Lower lobe of right lung (tissue), 2 donors: ENCODE measurements around the gene C11orf54. TPM values are rescaled to one million over a fixed set of nuclear protein-coding genes. Genes with fewer than 3 reads are reported as not detected.
"Not testable (repeated sequence)": the region's sequence is repeated elsewhere in the genome, so short reads cannot be mapped to it uniquely, and the experiment has no call there.

Experiments used
- ATAC-seq, 2 donors: fragments of 200-7000 bp; cut with Tn5 transposase; one replicate each; pipeline ENCODE4 v1.9.1; 2020 to 2022; ENCODE audit warnings: mild to moderate bottlenecking in 2 of 2, moderate library complexity in 2 of 2
- DNase-seq: peaks from one replicate; pipeline ENCODE4 v3.0.0-alpha.2; 2020
- H3K27ac ChIP-seq: fragments of 200-600 bp; one replicate; pipeline ENCODE4 v1.8.0; 2022
- H3K27me3 ChIP-seq: fragments of 200-600 bp; one replicate; pipeline ENCODE4 v1.8.0; 2022; ENCODE audit warnings: low read depth
- H3K36me3 ChIP-seq: fragments of 200-600 bp; one replicate; pipeline ENCODE4 v1.8.0; 2022; ENCODE audit warnings: mild to moderate bottlenecking
- H3K4me1 ChIP-seq: fragments of 200-600 bp; one replicate; pipeline ENCODE4 v1.8.0; 2022
- H3K4me3 ChIP-seq: fragments of 200-600 bp; one replicate; pipeline ENCODE4 v1.8.0; 2022; ENCODE audit warnings: mild to moderate bottlenecking
- H3K9me3 ChIP-seq: fragments of 200-600 bp; one replicate; pipeline ENCODE4 v1.8.0; 2022
- intact Hi-C: fragments of 100-400 bp; cut with DNase I; formaldehyde crosslinking; loops from one replicate; pipeline ENCODE4 v1.11.0; 2022
- total RNA-seq: library from RNA; stranded (reverse); fragmentation: NEBNext Ultra II Directional; extraction: Animal tissue kit (Norgen Biotek cat#: 25700); gene quantifications from one replicate; pipeline ENCODE4 v1.2.1, GENCODE V29; 2021
- TF ChIP-seq, protein P1 (sequence below): fragments of 200-600 bp; IDR thresholded peaks from one replicate; pipeline ENCODE4 v1.8.0; 2022; ENCODE audit warnings: antibody characterized with exemption, mild to moderate bottlenecking
- donor health status: DM: no; HTN: yes; CAD: no; lungs with severe emphysema.

C11orf54 gene
- total RNA-seq, 1 donor from 2014 or later, result 50.2 TPM

DNA sequence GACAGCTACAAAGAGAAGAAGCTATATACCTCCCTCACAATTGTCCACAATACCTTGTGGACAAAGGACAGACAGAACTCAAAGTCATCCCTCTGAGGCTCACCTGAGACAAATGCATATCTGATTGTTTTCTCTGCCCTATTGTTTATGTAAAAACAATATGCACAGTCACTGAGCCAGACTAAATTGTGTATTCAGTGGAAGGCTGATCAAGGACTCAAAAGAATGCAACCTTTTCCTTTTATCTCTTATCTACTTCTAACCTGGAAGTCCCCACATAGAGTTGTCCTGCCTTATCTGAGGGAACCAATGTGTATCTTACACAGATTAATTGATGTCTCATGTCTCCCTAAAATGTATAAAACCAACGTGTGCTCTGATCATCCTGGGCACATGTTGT, 28.7 kb downstream of the C11orf54 start:
- Histone ChIP-seq H3K4me3 (no peak overlapping the region), H3K4me1 (no peaks in the 10 kb centered on the region), H3K36me3 (peaks cover 4% of the 10 kb centered on the region), H3K27ac (no peak overlapping the region), H3K27me3 (no peaks in the 10 kb centered on the region), H3K9me3 (no peaks in the 10 kb centered on the region)
- DNase-seq, result no peak
- TF ChIP-seq, protein P1, sequence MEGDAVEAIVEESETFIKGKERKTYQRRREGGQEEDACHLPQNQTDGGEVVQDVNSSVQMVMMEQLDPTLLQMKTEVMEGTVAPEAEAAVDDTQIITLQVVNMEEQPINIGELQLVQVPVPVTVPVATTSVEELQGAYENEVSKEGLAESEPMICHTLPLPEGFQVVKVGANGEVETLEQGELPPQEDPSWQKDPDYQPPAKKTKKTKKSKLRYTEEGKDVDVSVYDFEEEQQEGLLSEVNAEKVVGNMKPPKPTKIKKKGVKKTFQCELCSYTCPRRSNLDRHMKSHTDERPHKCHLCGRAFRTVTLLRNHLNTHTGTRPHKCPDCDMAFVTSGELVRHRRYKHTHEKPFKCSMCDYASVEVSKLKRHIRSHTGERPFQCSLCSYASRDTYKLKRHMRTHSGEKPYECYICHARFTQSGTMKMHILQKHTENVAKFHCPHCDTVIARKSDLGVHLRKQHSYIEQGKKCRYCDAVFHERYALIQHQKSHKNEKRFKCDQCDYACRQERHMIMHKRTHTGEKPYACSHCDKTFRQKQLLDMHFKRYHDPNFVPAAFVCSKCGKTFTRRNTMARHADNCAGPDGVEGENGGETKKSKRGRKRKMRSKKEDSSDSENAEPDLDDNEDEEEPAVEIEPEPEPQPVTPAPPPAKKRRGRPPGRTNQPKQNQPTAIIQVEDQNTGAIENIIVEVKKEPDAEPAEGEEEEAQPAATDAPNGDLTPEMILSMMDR, result no peak
- intact Hi-C loops, result no loop called here
- no peak for ATAC-seq

DNA sequence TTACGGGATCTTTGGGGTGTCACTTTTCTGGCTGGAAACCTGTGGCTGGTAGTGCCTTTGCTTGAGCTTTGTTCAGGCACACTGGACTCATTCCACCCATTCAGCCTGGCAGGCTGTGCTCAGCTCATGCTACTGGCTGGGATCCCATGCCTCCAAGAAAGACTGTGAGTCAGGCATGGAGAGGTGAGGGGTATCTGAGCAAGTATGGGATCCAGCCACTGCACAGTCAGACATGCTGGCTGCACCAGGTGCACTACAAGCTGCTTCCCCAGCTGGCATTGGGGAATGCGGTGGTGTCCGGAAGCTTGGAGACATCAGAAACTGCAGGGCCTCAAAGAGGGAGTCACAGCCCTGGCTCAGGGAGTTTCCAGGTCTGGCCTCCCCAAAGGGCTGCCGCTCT, 30.7 kb downstream of the C11orf54 start:
- no peaks in the 10 kb centered on the region for H3K36me3 ChIP-seq
- ATAC-seq, result no peak
- H3K27me3 ChIP-seq, result no peaks in the 10 kb centered on the region
- H3K4me1 ChIP-seq, result no peaks in the 10 kb centered on the region
- no peak overlapping the region for H3K27ac ChIP-seq
- DNase-seq, result no peak
- intact Hi-C loops, result no loop called here
- no peak overlapping the region for H3K4me3 ChIP-seq
- no peaks in the 10 kb centered on the region for H3K9me3 ChIP-seq
- TF ChIP-seq, protein P1, result no peak

DNA sequence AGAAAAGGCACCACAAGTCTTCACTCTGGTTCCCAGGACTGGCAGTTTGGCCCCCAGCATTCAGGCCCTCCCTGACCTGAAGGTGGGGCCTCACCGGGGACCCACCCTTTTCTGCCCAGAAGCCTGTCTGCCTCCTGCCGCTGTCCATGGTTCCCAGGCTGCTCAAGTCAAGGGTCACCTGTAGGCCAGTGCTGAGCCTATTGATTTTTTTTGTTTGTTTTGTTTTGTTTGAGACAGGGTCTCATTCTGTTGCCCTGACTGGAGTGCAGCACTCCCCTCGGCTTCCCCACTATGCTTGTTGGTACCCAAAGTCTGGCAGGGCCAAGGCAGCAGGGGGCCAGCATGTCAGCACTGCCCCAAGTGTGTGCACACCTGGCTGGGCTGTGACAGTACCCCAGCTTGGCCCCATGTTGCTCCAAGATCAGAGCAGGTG, 31.6 kb downstream of the C11orf54 start:
- H3K36me3 ChIP-seq, result no peaks in the 10 kb centered on the region
- no peak for ATAC-seq
- no peak overlapping the region for H3K4me3 ChIP-seq
- H3K9me3 ChIP-seq, result no peaks in the 10 kb centered on the region
- intact Hi-C loops, result no loop called here
- TF ChIP-seq, protein P1, result no peak
- H3K27ac ChIP-seq, result no peak overlapping the region
- H3K4me1 ChIP-seq, result no peaks in the 10 kb centered on the region
- no peak for DNase-seq
- H3K27me3 ChIP-seq, result no peaks in the 10 kb centered on the region

DNA sequence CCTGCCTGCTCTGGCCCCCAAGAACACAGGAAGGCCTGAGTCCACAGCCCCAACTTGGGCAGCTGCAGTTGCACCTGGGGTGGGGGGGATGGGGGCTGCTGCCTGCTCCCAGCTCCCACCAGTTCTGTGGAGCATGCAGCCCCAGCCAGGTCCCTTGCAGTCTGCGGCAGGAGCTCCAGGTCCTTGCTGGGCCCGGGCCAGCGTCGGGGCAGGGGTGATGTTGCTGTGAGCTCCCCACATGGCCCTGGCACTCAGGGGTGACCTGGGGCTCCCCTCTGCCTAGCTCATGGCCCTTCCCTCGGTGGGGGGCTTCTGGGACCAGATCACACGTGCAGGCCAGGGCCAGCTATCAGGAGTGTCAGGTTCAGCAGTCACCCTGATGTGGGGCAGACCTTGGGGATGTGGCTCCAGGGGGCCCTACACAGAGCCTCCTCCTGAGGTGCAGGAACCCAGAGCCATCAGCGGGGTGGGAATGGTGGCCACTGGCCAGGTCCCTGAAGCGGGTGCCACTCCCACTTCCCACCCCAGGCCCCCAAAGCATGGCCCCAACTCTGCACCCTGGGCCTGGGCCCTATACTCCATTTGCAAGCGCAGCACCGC, 32.2 kb downstream of the C11orf54 start:
- ATAC-seq, result peak in 1 of 2 donors; percentile 17
- H3K4me3 ChIP-seq, result no peak overlapping the region
- intact Hi-C loops, result no loop called here
- DNase-seq, result no peak
- H3K27ac ChIP-seq, result no peak overlapping the region
- no peaks in the 10 kb centered on the region for H3K4me1 ChIP-seq
- TF ChIP-seq, protein P1, result no peak
- no peaks in the 10 kb centered on the region for H3K27me3 ChIP-seq
- no peaks in the 10 kb centered on the region for H3K36me3 ChIP-seq
- H3K9me3 ChIP-seq, result no peaks in the 10 kb centered on the region

DNA sequence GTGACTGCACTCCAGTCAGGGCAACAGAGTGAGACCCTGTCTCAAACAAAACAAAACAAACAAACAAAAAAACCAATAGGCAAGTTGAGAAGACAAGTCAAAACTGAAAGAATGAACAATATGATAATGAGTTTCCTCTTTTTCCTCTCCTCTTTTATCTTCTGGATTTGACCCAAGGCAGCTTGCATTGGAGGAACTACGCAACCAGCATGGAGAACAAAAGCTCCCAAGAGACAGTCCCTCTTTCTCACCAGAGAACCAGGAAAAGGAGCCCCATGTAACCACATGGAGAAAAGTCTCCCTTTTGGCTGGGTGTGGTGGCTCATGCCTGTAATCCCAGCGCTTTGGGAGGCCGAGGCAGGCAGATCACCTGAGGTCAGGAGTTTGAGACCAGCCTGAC, 33.1 kb downstream of the C11orf54 start:
- H3K27me3 ChIP-seq, H3K9me3 ChIP-seq, DNase-seq, H3K36me3 ChIP-seq, H3K4me3 ChIP-seq, ATAC-seq, intact Hi-C loops, H3K4me1 ChIP-seq, H3K27ac ChIP-seq: not testable (repeated sequence)

DNA sequence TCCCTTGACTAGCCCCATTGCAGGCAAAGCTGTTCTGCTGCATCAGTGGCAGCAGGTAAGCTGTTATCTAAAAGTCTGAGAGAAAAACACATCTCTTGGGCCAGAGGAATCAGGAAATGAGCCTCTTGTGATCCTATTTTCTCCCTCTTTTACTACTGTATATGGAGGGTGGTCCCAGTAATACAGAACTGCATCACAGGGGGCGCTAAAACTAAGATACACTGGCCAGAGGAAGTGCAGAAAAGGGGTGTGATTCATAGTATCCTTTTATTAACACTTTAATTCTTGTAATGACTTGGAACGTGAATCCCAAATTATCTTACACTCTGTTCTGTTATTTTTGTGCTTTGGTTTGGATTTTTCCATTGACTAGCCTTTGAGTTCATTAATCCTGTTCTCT, 33.8 kb downstream of the C11orf54 start:
- H3K36me3 ChIP-seq, result no peaks in the 10 kb centered on the region
- no peak overlapping the region for H3K27ac ChIP-seq
- ATAC-seq (no peak), DNase-seq (no peak)
- no peaks in the 10 kb centered on the region for H3K27me3 ChIP-seq
- no peak overlapping the region for H3K4me3 ChIP-seq
- H3K9me3 ChIP-seq, result no peaks in the 10 kb centered on the region
- TF ChIP-seq, protein P1, result no peak
- intact Hi-C loops, result no loop called here
- no peaks in the 10 kb centered on the region for H3K4me1 ChIP-seq
